Head of caudate nucleus (tissue), 42 donors: ENCODE measurements around the gene KIF11.
A peak's percentile ranks its signal among the peaks of the same experiment; 100 is the strongest.

Experiments
- DNase-seq, 42 donors: peaks; one replicate each; pipeline versions ENCODE4 v3.0.0 to v3.0.0-alpha.2; 2020 to 2021; ENCODE audit warnings: mixed read lengths in 7 of 42
- intact Hi-C: fragments of 100-400 bp; cut with DNase I; formaldehyde crosslinking; loops from one replicate; pipeline ENCODE4 v1.15.0; 2022

Gene KIF11

DNA sequence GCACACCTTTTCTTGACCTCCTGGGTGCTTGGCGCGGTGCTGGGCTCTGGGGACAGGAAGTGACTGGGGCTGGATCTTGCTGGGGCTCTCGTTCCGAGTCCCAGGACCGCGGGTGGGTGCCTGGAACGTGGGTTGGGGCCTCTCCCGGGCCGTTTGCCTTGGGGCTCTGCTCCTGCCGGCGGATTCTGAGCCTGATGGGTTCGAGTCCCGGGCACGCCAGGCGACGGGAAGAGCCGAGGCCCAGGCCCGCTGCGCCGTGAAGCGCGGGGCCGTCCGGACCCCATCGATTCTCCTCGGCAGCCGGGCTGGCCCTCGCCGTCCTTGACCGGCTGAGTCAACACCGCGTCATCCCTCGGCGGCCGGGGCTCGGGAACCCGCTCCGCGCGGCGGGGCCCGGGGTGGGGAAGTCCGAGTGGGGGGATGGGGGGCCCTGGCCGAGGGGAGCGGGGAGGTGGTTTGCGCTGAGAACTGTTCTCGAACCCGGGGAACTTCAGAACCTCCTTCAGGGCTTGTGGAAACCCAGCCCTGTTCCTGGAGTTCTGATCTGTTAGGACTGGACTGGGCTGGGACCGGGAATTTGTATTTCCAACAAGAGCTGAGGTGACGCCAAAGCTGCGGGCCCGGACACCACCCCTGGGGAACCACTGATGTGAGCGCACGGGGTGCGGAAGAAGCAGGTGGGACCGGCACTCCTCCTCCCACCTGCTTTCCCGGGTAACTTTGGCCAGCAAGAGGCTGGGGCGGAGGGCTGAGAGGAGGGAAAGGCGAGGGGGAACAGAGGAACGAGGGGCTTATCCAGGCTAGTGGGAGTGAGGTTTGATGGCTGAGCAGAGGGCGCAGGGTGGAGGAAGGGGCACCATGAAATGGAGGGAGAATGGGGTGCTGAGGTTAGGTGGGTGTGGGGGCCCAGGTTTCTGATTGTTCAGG is 103.0 kb downstream of the KIF11 start:
- no peak for DNase-seq
- intact Hi-C loops, result loop anchor here (2.0 kb wide), 1 partner anchor 15 kb away; no protein-coding TSS in a partner anchor

DNA sequence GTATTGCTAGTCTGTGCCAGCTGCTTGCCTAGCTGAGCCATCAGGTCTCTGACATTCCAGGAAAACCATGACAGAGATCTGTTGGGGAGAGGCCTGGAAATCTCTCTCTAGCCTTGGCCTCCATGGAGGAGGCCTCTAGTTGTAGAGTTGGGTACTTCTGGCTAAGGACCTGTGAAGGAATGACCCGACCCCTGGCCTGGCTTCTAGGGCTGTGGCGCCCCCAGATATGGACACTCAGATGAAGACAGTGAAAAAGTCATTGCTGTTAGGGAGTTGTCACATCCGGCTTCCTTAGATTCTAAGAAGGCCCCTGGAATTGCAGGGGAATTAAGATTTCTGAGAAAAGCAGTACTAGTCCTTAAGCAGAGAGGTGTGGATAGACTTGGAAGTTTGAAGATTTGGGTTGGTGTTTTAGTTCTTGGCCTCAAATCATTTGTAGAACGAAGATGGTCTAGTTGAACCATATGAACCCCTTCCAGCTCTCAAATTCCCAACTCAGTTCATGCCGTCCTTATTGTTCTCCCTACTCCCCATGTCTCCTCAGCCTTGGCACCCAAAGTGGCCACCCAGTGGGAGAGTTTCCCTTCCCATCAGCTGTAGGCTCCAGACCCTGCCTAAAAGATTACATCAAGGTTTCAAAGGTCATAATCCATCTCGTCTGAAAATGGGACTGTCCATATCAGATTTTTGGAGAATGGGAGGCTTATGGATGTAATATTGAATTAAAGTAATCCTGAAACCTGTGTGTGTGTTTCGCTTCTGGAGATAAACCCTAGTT is 103.9 kb downstream of the KIF11 start:
- intact Hi-C loops, result loop anchor here (2.0 kb wide), 1 partner anchor 14 kb away; no protein-coding TSS in a partner anchor
- DNase-seq, result no peak

DNA sequence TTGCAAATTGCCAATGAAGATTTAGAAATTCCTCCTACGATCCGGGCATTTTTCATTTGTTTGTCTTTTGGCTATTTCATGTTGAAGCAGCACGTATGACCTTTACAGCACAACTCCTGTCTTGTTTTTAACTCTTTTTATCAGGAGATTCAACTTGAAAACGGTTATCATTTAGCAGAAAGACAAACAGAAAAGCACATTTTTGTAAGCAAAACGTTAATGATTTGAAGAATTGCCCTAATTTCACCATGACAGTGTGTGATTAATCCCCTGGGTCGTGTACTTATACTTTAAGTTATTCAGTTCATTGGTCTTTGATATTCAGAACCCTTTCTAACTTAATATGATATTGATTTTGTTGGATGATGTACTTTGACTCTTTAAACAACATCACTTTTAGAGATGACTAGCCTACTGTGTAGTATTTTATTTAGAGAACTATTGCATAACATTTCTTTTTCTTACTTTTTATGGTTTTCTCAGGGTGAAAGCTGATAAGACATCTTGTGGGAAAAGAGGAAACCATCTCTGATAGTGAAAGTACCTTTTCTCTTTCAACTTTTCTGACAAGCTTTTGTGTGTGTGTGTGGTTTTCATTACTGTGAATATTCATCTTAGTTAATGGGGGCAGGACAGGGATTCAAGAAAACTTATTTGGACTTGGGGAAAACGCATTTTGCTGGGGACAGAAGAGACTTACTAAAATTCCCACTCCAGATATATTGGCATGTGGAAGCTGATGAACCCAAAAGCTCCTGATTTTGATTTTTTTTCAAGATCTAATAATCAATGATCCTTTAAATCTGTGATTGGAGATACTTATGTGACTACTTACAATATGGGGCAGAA is 105.0 kb downstream of the KIF11 start:
- no peak for DNase-seq
- intact Hi-C loops, result loop anchor here (2.0 kb wide), 1 partner anchor 13 kb away; no protein-coding TSS in a partner anchor

GRCh38 chr10:92699193-92699517 is 106.2 kb downstream of the KIF11 start:
- DNase-seq, result no peak
- intact Hi-C loops, result no loop called here

DNA sequence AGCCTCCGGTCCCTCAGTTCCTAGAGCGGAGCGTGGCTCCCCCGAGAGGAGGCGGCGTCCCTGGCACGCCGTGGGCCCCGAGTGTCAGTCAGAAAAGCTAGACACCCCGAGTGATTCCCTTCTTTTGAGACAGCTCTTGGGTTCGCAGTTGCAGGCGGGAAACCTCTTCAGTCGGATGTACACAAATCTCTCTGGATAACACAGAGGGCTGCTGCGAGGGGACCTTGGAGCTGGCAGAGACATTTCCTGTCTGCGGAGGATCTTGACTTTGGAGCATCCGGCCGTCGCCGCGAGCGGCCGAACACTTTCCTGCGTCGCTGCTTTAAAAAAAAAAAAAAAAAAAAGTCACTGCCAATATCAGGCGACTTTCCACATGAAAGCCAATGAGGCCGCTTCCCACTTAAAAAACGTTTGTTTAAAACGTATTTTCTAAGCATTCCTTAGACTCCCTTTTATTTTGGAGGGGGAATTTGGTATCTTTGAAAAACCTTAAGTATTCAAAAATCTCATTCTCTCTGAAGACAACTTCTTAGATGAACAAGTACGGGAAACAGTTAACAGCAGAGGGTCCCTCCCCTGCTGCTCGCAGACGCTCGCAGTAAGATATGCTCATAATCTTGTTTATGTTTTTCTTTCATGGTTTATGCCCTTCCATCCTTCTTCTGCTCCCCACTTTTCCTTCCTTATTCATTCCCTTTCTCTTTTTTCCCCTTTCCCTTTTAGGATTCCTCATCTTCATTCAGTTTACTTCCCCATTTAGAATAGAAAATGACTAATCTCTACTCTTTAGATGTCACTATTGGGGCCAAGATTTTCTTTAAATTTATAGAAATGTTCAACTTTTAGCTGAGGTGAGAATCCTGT is 106.8 kb downstream of the KIF11 start:
- intact Hi-C loops, result no loop called here
- peak in 5 of 42 donors; percentile 6 to 40 (median 13) for DNase-seq

- DNase-seq, result no peak
- intact Hi-C loops, result no loop called here
These were observed 109.5 kb downstream of the KIF11 start for GRCh38 chr10:92702301-92702916.
